GM12878 (cell line): ENCODE data around the gene PRRC2A. TPM values are rescaled to one million over a fixed set of nuclear protein-coding genes. Genes with fewer than 3 reads are reported as not detected.
A peak's percentile ranks its signal among the peaks of the same experiment; 100 is the strongest.

Experiments used
- ATF7 ChIP-seq: fragments of 450-650 bp; IDR thresholded peaks from 2 replicates; pipeline ENCODE4 v1.6.1; 2016; ENCODE audit warnings: low read depth, mild to moderate bottlenecking
- BHLHE40 ChIP-seq, 2 experiments: fragments of 450-650 bp in 1 of 2; IDR thresholded peaks; 2 replicates each; pipeline ENCODE4 v1.6.1; 2011 to 2017; ENCODE audit warnings: low read depth in 2 of 2, borderline replicate concordance in 1 of 2, improper control_type of control experiment in 1 of 2, low read length in 1 of 2, mild to moderate bottlenecking in 1 of 2
- BMI1 ChIP-seq: fragments of 450-650 bp; IDR thresholded peaks from 2 replicates; pipeline ENCODE4 v1.6.1; 2016; ENCODE audit warnings: mild to moderate bottlenecking, moderate library complexity, borderline replicate concordance
- BRCA1 ChIP-seq: IDR thresholded peaks from 2 replicates; pipeline ENCODE4 v1.6.1; 2011; ENCODE audit warnings: low read depth, low read length, improper control_type of control experiment
- E2F8 ChIP-seq: fragments of 450-650 bp; IDR thresholded peaks from 2 replicates; pipeline ENCODE4 v1.6.1; 2018; ENCODE audit warnings: mild to moderate bottlenecking, low read depth, moderate library complexity; ENCODE audit not compliant: partially characterized antibody
- FOXK2 ChIP-seq: fragments of 450-650 bp; IDR thresholded peaks from 2 replicates; pipeline ENCODE4 v1.6.1; 2017; ENCODE audit warnings: mild to moderate bottlenecking, moderate library complexity
- HCFC1 ChIP-seq: fragments of 150-350 bp; IDR thresholded peaks from 2 replicates; pipeline ENCODE4 v1.6.1; 2014; ENCODE audit warnings: low read length
- IKZF2 ChIP-seq, 2 experiments: fragments of 450-650 bp; IDR thresholded peaks; 2 replicates each; pipeline ENCODE4 v1.6.1; 2017; ENCODE audit warnings: mild to moderate bottlenecking in 2 of 2, moderate library complexity in 2 of 2
- JUNB ChIP-seq: IDR thresholded peaks from 2 replicates; pipeline ENCODE4 v1.6.1; 2016; ENCODE audit warnings: antibody characterized with exemption, mild to moderate bottlenecking
- MEF2B ChIP-seq: fragments of 450-650 bp; IDR thresholded peaks from 2 replicates; pipeline ENCODE4 v1.6.1; 2018; ENCODE audit warnings: mild to moderate bottlenecking, moderate library complexity; ENCODE audit not compliant: partially characterized antibody, poor library complexity, severe bottlenecking
- MTA2 ChIP-seq: fragments of 450-650 bp; IDR thresholded peaks from 2 replicates; pipeline ENCODE4 v1.6.1; 2016; ENCODE audit warnings: low read depth, mild to moderate bottlenecking, moderate library complexity
- NR2F1 ChIP-seq: fragments of 450-650 bp; conservative IDR thresholded peaks from 2 replicates; pipeline ENCODE4 v1.6.1; 2017; ENCODE audit warnings: mild to moderate bottlenecking
- PAX5 ChIP-seq: IDR thresholded peaks from 2 replicates; pipeline ENCODE4 v1.6.1; 2011; ENCODE audit warnings: low read depth, low read length, borderline replicate concordance
- PBX3 ChIP-seq: IDR thresholded peaks from 2 replicates; pipeline ENCODE4 v1.6.1; 2011; ENCODE audit warnings: mild to moderate bottlenecking, low read depth, low read length, moderate library complexity; ENCODE audit not compliant: insufficient replicate concordance
- SMAD5 ChIP-seq: IDR thresholded peaks from 2 replicates; pipeline ENCODE4 v1.6.1; 2016; ENCODE audit warnings: antibody characterized with exemption, low read depth
- SMC3 ChIP-seq: IDR thresholded peaks from 2 replicates; pipeline ENCODE4 v1.6.1; 2011; ENCODE audit warnings: low read length, improper control_type of control experiment, borderline replicate concordance
- SP1 ChIP-seq: IDR thresholded peaks from one replicate; pipeline ENCODE4 v1.6.1; 2011; ENCODE audit warnings: low read depth, low read length
- SREBF2 ChIP-seq: IDR thresholded peaks from 2 replicates; pipeline ENCODE4 v1.6.1; 2012; ENCODE audit warnings: mild to moderate bottlenecking, low read length
- STAT1 ChIP-seq: fragments of 450-650 bp; conservative IDR thresholded peaks from 2 replicates; pipeline ENCODE4 v1.6.1; 2014; ENCODE audit warnings: antibody characterized with exemption, mild to moderate bottlenecking
- SUZ12 ChIP-seq: fragments of 200-600 bp; sonication (generic); IDR thresholded peaks from one replicate; pipeline ENCODE4 v1.6.1; 2018; ENCODE audit warnings: antibody characterized with exemption, mild to moderate bottlenecking; ENCODE audit not compliant: unreplicated experiment
- YY1 ChIP-seq: IDR thresholded peaks from 2 replicates; pipeline ENCODE4 v1.6.1; 2011; ENCODE audit warnings: low read depth, mild to moderate bottlenecking, low read length
- ZNF622 ChIP-seq: fragments of 450-650 bp; IDR thresholded peaks from 2 replicates; pipeline ENCODE4 v1.6.1; 2017; ENCODE audit warnings: mild to moderate bottlenecking, inconsistent platforms
- polyA plus RNA-seq, 11 experiments: library from polyadenylated mRNA; depleted of rRNA in 4 of 11; unstranded in 6 of 11; stranded (reverse) in 5 of 11; fragments of >200 nt; fragmentation: Nextera tagmentation in 4 of 11; fragmentation: Illumina TruSeq in 1 of 11; extraction: Ambion mirVana in 4 of 11; extraction: Trizol in 1 of 11; gene quantifications; 1 replicate in 1 of 11; 2 replicates in 10 of 11; pipeline versions ENCODE4 v1.2.1 to v1.2.3, GENCODE V29; 2011 to 2016; ENCODE audit warnings: inconsistent platforms in 2 of 11, missing spikeins in 2 of 11, low read depth in 1 of 11
- total RNA-seq, 4 experiments: library from RNA; depleted of rRNA in 3 of 4; stranded (reverse); fragments of >200 nt in 3 of 4; fragmentation: Illumina TruSeq in 1 of 4; extraction: Trizol in 1 of 4; gene quantifications; 2 replicates each; pipeline versions ENCODE4 v1.2.1 to v1.2.3, GENCODE V29; 2013 to 2021

PRRC2A gene
- total and polyA plus RNA-seq, 10 of the 15 experiments (the other 5 are each of a cell fraction or from before 2014, with no cell fraction given): 0.40 to 244 (median 61.3) TPM

- TF ChIP-seq E2F8 (no peak), YY1 (peak; percentile 8; the same call in 1 of the 2 replicates), PBX3 (no peak), BRCA1 (no peak), HCFC1 (no peak), STAT1 (no peak), BHLHE40 (IDR thresholded peaks at IDR 0.05; ENCODE audit: borderline replicate concordance in 1 of 2, low read depth in 2 of 2, low read length in 1 of 2) (no peak), FOXK2 (no peak), SP1 (no peak), BMI1 (no peak), SMAD5 (no peak), ZNF622 (no peak), MEF2B (peak; percentile 69), SMC3 (no peak), ATF7 (no peak), MTA2 (no peak), SUZ12 (no peak), JUNB (no peak), IKZF2 (IDR thresholded peaks at IDR 0.05) (no peak), PAX5 (no peak), SREBF2 (no peak), NR2F1 (no peak)
Measured at GRCh38 chr6:31575952-31576685, 44.4 kb upstream of the PRRC2A start (continued).
